Measurements from ENCODE around the gene OR51I2. TPM values are rescaled to one million over a fixed set of nuclear protein-coding genes. Genes with fewer than 3 reads are reported as not detected.

OR51I2 gene
- total RNA-seq, 1 donor from 2014 or later = not detected

Other genes with a start within 250 kb of the OR51I2 start
- not detected for gene OR51V1, start 248.6 kb upstream of the OR51I2 start, total RNA-seq
- gene HBB, start 222.3 kb upstream of the OR51I2 start, total RNA-seq = 20.2 TPM
- gene HBD, start 214.8 kb upstream of the OR51I2 start, total RNA-seq = not detected
- not detected for gene HBG1, start 199.5 kb upstream of the OR51I2 start, total RNA-seq
- gene HBG2, start 194.5 kb upstream of the OR51I2 start, total RNA-seq = not detected
- not detected for gene HBE1, start 179.4 kb upstream of the OR51I2 start, total RNA-seq
- gene OR51B4, start 147.4 kb upstream of the OR51I2 start, total RNA-seq = not detected
- gene OR51B2, start 125.0 kb upstream of the OR51I2 start, total RNA-seq = not detected
- gene OR51B5, start 105.8 kb upstream of the OR51I2 start, total RNA-seq = not detected
- gene OR51B6, start 97.8 kb upstream of the OR51I2 start, total RNA-seq = not detected
- not detected for gene OR51M1, start 65.5 kb upstream of the OR51I2 start, total RNA-seq
- not detected for gene OR51Q1, start 27.2 kb upstream of the OR51I2 start, total RNA-seq
- gene OR51I1, start 7.8 kb upstream of the OR51I2 start, total RNA-seq = not detected
- not detected for gene OR52D1, start 39.4 kb downstream of the OR51I2 start, total RNA-seq
- gene UBQLN3, start 60.6 kb downstream of the OR51I2 start, total RNA-seq = not detected
- 0.08 TPM for gene UBQLNL, start 67.4 kb downstream of the OR51I2 start, total RNA-seq
- gene OR52H1, start 99.2 kb downstream of the OR51I2 start, total RNA-seq = not detected
- not detected for gene OR52B6, start 131.6 kb downstream of the OR51I2 start, total RNA-seq
- gene TRIM6, start 147.3 kb downstream of the OR51I2 start, total RNA-seq = 7.7 TPM
- 4.0 TPM for gene TRIM34, start 175.7 kb downstream of the OR51I2 start, total RNA-seq
- 8.8 TPM for gene TRIM5, start 235.8 kb downstream of the OR51I2 start, total RNA-seq
- gene TRIM22, start 240.5 kb downstream of the OR51I2 start, total RNA-seq = 21.7 TPM